ENCODE measurements around the gene CNTNAP1. TPM values are rescaled to one million over a fixed set of nuclear protein-coding genes. Genes with fewer than 3 reads are reported as not detected.
"Not testable (repeated sequence)": the region's sequence is repeated elsewhere in the genome, so short reads cannot be mapped to it uniquely, and the experiment has no call there.

The CNTNAP1 gene
- total RNA-seq, 1 donor from 2014 or later: 17.0 TPM

- DNase-seq (ENCODE audit: low read depth, low spot score): no peak
- TF ChIP-seq CTCF (conservative IDR thresholded peaks at IDR 0.05): no peak
- Mint-ChIP-seq H3K27me3 (ENCODE audit: low read depth) (peaks cover 5% of the 10 kb centered on the region), H3K4me1 (peaks cover 9% of the 10 kb centered on the region), H3K9me3 (no peaks in the 10 kb centered on the region), H3K36me3 (ENCODE audit: low read depth) (peaks cover 2% of the 10 kb centered on the region), H3K4me3 (no peak overlapping the region), H3K27ac (ENCODE audit: unreplicated experiment) (no peak overlapping the region)
Measured at GRCh38 chr17:42740699-42741098, 58.4 kb downstream of the CNTNAP1 start.

DNA sequence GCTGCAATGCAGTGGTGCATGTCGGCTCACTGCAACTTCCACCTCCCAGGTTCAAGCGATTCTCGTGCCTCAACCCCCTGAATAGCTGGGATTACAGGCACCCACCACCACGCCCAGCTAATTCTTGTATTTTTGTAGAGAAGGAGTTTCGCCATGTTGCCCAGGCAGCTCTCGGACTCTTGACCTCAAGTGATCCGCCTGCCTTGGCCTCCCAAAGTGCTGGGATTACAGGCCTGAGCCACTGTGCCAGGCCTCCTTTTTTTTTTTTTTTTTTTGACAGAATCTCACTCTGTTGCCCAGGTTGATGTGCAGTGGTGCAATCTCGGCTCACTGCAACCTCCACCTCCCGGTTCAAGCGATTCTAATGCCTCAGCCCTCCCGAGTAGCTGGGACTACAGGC is 60.6 kb downstream of the CNTNAP1 start:
- Mint-ChIP-seq H3K27me3 (ENCODE audit: low read depth) (peaks cover 13% of the 10 kb centered on the region), H3K4me3 (peak overlapping the region; percentile 70)
- not testable (repeated sequence) for DNase-seq (ENCODE audit: low read depth, low spot score); H3K4me1 Mint-ChIP-seq; H3K27ac Mint-ChIP-seq (ENCODE audit: unreplicated experiment); H3K9me3 Mint-ChIP-seq; H3K36me3 Mint-ChIP-seq (ENCODE audit: low read depth)

DNA sequence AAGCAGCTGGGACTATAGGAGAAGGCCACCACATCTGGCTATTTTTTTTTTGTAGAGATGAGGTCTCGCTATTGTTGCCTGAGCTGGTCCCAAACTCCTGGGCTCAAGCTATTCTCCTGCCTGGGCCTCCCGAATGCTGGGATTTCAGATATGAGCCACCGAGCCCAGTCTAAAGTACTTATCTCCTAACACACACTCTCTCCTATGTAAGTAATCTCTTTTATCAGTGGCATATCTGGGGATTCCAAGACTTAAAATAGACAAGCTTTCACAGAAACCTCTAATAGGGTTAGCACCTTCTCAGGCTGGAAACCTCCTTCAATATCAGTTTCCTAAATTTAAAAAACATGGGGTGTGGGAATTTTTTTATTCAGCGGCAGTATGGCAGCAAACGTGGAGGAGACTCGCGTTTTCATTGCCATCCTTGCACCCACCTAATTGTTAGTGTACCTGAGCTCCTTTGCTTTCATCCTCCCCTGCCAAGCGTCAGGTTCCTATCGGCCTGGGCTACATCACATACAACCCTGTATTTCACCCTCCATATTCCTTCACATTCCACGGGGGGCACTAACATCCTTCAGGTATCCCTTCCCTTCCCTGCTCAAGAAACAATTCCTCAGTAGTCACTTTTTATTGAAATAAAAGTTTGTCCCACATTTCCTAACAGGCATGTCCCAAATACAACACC is 61.4 kb downstream of the CNTNAP1 start:
- H3K36me3 Mint-ChIP-seq (ENCODE audit: low read depth): peaks cover 2% of the 10 kb centered on the region
- TF ChIP-seq CTCF (conservative IDR thresholded peaks at IDR 0.05): peak; percentile 26
- no peaks in the 10 kb centered on the region for H3K9me3 Mint-ChIP-seq
- H3K4me1 Mint-ChIP-seq: peaks cover 9% of the 10 kb centered on the region
- H3K27ac Mint-ChIP-seq (ENCODE audit: unreplicated experiment): peak overlapping the region; percentile 99
- DNase-seq (ENCODE audit: low read depth, low spot score): no peak
- H3K27me3 Mint-ChIP-seq (ENCODE audit: low read depth): peaks cover 15% of the 10 kb centered on the region
- H3K4me3 Mint-ChIP-seq: peak overlapping the region; percentile 96

- Mint-ChIP-seq H3K36me3 (ENCODE audit: low read depth) (peaks cover 2% of the 10 kb centered on the region), H3K4me3 (peak overlapping the region; percentile 96), H3K4me1 (peaks cover 9% of the 10 kb centered on the region), H3K9me3 (no peaks in the 10 kb centered on the region), H3K27ac (ENCODE audit: unreplicated experiment) (peak overlapping the region; percentile 99), H3K27me3 (ENCODE audit: low read depth) (peaks cover 15% of the 10 kb centered on the region)
- peak; percentile 3 for TF ChIP-seq CTCF (conservative IDR thresholded peaks at IDR 0.05)
- no peak for DNase-seq (ENCODE audit: low read depth, low spot score)
Measured at GRCh38 chr17:42744283-42744805, 62.0 kb downstream of the CNTNAP1 start.

DNA sequence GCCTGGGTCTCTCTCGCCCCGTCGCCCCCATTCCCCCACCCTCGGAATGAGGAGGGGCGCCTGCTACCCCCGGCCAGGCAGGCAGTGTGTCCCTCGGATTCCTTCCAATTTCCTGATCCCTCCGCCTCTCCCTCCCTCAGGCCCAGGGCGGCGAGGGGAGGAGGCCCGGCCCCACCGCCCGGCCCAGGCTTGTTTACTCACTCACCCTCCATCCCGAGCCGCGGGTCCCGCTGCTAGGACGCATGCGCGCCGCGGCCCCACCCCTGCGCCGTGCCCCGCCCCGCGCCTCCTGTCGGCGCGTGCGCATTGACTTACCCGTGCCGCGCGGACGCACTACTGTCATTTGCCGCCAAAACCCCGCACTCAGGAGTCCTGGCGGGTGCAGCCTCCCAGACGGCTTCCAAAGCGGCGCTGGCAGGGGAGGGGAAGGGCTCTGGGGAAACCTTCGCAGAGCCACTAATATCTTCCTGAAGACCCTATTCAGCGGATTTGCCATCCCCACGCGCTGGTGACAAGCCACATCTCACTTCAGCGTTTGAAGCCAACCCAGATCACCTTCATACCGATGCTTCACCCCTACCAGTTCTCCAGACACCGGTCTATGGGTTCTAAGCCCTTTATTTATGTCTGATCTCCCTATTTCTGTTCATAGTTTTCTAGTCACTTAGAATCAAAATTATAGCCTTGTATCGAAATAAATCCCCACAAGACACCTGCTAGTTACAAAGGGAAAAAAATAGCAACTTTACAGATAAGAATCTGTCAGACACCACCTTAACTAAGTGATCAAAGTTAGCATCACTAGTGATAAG is 62.7 kb downstream of the CNTNAP1 start, which contains the start of gene EZH1:
Gene EZH1, minus strand, starts transcription at position 235 of the 812 bp plus-strand sequence. CDS start 16,099 bp downstream, outside the sequence.
- H3K4me3 Mint-ChIP-seq: peak within 1 kb of the TSS; percentile 96
- peaks cover 9% of the 10 kb centered on the region for H3K4me1 Mint-ChIP-seq
- H3K27me3 Mint-ChIP-seq (ENCODE audit: low read depth): peaks cover 15% of the 10 kb centered on the region
- DNase-seq (ENCODE audit: low read depth, low spot score): peak; percentile 91
- H3K27ac Mint-ChIP-seq (ENCODE audit: unreplicated experiment): peak within 1 kb of the TSS; percentile 99
- no peak for TF ChIP-seq CTCF (conservative IDR thresholded peaks at IDR 0.05)
- H3K9me3 Mint-ChIP-seq: no peaks in the 10 kb centered on the region
- H3K36me3 Mint-ChIP-seq (ENCODE audit: low read depth): peaks cover 2% of the 10 kb centered on the region
